C4-2B (cell line): ENCODE data around the gene CTSW.

Source experiments
- H3K27ac ChIP-seq: fragments of 450-650 bp; 2 replicates; pipeline ENCODE4 v1.5.1; 2017
- CTCF ChIP-seq: fragments of 450-650 bp; conservative IDR thresholded peaks from 2 replicates; pipeline ENCODE4 v1.5.1; 2017; ENCODE audit warnings: mild to moderate bottlenecking
- ZFX ChIP-seq: fragments of 450-650 bp; IDR thresholded peaks from 2 replicates; pipeline ENCODE4 v1.6.1; 2017

Gene CTSW

GRCh38 chr11:65867284-65868071 lies 12.2 kb upstream of the CTSW start:
- H3K27ac ChIP-seq = no peak overlapping the region
- TF ChIP-seq CTCF = no peak
- TF ChIP-seq ZFX = no peak

- H3K27ac ChIP-seq = no peak overlapping the region
- TF ChIP-seq CTCF (no peak), ZFX (no peak)
Observed at GRCh38 chr11:65868076-65868667, 11.5 kb upstream of the CTSW start.

- no peak overlapping the region for H3K27ac ChIP-seq
- TF ChIP-seq ZFX = no peak
Observed at GRCh38 chr11:65868907-65869306, 10.7 kb upstream of the CTSW start.

- no peak overlapping the region for H3K27ac ChIP-seq
- no peak for TF ChIP-seq ZFX
- no peak for TF ChIP-seq CTCF
Observed at GRCh38 chr11:65869643-65870306, 9.9 kb upstream of the CTSW start.

GRCh38 chr11:65870307-65870658 lies 9.4 kb upstream of the CTSW start:
- no peak overlapping the region for H3K27ac ChIP-seq
- no peak for TF ChIP-seq ZFX

GRCh38 chr11:65870706-65871681 lies 8.6 kb upstream of the CTSW start:
- no peak for TF ChIP-seq ZFX
- TF ChIP-seq CTCF = no peak
- no peak overlapping the region for H3K27ac ChIP-seq

GRCh38 chr11:65871811-65872548 lies 7.7 kb upstream of the CTSW start:
- H3K27ac ChIP-seq = no peak overlapping the region
- no peak for TF ChIP-seq CTCF
- TF ChIP-seq ZFX = no peak
